ENCODE data around the gene SYMPK.
A peak's percentile ranks its signal among the peaks of the same experiment; 100 is the strongest.
"Not testable (repeated sequence)": the region's sequence is repeated elsewhere in the genome, so short reads cannot be mapped to it uniquely, and the experiment has no call there.

The SYMPK gene

DNA sequence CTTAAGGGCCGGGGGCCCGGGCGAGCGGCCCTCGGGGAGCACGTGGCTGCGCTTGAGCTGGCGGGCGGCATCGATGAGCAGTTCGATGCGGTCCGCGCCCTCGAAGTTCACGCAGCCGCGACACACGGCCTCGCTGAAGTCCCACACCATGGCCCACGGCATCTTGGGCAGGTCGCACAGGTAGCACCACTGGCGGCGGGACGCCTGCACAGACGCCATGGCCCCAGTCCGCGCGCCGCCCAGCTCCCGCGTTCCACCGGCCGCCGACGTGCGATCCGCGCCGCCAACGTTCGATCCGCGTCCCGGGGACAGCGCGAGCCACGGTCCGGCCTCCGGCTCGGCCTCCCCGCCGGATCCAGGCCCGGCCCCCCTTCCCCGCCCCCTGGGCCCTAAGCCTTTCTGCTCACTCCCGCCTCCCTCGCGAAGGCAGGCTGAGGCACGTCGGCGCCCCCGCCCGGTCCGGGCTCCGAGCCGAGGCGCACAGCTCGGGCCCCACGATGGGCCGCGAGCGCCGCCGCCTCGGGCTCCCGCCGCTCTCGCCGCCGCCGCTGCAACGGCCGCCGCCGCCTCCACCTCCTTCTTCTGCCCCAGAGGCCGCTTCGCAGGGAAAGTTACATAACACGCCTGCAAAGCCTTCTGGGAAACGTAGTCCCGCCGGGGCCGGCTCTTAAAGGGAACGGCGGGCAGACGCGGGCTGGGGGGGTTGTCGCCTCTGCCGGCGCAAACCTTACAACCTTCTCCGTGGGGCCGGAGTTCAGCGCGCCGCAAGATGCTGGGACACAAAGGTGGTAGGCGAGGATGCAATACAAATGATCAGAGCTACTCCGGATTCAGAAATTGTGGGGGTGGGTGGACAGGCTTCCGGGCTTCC is 22.8 kb upstream of the SYMPK start, which contains the start of gene IRF2BP1:
IRF2BP1 (minus strand) TSS at position 586 of the 871 bp plus-strand sequence; CDS start at position 219, 367 bp downstream.
- DNase-seq = peak; percentile 93

DNA sequence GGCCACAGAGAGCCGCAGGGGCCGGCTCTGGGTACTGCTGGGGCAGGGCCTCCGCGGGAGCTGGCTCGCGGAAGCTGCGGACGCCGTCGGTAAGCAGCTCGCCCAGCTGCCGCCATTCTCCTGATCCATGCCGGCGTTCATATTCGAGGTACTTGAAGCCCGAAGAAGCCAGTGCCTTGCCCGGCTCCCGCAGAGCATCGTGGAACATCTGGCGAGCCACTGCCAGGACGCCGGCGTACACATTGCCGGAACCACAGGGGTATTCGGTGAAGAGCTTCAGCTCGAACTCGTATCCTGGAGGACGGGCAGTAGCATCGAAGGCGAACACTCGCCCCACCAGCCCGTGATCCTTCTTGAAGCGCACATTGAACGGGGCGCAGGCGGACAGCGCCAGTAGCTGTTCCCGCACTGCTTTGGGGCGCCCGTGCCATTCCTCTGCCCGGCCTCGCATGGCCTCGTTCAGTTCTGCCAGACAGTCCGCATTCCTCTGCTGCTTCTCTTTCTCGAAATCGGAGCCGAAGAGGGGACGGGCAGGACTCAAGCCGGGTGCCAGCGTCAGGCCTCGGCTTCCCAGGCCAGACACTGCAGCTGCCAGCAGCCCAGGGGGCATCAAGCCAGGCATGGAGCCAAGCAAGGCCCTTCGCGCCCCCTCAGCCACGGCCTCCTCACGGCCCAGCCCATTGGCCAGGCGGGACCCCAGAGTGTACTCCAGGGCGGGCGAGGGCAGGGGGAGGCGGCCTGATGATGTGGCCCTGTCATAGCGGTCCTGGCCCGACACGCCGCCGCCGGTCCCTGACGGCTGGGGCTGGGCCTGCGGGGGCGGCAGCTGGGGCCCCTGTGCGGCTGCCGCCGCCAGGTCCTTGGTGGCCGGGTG is 22.0 kb upstream of the SYMPK start:
- DNase-seq = no peak

DNA sequence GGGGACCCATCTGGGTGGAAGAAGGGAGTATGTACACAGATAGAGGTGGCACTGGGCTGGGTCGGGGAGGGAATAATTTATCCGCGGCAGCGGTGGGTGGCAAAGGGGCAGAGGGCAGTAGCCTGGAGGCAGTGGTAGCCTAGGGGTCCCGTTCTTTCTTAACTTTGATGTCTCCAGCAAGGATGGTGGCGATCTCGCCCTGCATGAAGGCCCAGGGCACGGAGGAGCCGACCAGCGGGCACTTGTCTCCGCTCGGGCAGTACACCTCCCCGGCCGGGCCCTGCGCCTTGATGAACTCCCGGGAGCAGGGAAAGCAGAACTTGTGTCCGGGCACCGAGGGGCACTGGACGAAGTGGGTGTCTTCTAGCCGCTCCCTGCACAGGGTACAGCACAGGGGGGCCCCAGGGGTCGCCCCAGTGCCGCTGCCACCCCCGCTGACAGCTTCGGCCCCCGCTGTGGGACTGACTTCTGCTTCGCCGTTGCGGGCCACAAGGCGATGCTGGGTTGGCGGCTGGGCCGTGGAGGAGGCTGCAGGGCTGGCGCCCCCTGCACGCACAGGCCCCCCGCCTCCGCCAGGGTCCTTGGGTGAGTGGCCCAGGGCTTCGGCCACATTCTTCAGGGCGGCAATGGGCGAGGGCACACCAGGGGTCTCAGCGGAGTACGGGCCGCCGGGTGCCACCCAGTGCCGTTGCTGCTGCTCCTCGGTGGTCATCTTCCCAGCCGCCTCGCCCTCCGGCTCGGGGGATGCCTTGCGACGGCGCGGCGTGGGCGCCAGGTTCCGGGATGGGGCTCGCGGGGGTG is 21.1 kb upstream of the SYMPK start:
- DNase-seq = no peak

DNA sequence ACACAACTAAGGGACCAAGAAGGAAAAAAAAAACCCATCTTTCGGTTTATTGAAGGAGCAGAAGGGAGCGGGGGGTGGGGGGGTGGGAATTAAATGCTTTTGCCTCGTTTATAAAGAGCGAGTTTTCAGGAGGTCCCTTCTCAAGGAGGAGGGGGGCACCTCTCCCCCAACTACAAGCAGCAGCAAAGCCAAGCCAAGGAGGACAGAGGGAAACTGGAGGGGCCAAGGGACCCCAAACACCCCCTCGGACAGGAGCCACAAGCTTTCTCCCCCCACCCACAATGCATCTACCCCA is 20.6 kb upstream of the SYMPK start:
- no peak for DNase-seq

DNA sequence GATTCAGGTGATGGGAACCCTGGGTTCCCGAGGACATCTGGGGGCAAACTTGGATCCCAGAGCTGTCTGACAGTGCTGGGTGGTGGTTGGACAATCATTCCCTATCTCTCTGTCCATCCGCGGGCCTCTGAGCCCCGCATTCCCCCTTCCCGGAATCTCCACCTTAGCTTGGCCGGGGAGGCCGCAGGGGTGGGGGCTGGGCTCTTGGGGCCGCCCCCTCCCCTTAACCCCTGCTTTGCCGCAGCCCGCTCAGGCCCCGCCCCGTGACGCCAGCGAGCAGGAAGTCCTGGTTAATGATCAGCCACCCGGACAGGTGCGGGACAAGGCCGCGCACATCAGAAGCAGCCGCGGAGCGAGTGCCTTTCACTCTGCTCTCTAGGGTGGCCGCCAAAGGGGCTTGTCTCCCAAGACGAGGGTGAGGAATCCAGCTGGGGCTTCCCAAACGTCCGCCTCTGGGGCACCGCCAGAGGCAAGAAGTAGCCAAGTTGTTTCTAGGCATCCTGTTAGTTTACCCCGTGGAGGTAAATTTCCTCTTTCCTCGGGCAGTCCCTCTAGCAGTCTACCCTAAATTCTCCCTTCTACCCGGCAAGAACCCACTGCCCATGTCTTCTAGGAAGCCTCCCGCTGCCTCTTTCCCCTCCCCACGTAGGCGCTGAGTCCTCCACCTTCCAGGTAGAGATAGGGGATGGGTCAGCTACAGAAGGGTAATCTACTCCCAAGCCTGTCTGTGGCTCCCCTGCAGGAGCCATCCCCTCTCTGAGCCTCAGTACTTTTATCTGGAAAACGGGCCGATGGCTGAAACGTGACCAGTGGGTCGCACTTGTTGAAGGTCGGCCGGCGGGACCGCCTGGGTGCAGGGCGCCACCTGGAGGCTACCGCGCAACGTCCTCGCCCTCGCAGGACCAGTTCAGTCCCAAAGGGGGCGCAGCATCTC is 20.0 kb upstream of the SYMPK start:
- peak; percentile 91 for DNase-seq

DNA sequence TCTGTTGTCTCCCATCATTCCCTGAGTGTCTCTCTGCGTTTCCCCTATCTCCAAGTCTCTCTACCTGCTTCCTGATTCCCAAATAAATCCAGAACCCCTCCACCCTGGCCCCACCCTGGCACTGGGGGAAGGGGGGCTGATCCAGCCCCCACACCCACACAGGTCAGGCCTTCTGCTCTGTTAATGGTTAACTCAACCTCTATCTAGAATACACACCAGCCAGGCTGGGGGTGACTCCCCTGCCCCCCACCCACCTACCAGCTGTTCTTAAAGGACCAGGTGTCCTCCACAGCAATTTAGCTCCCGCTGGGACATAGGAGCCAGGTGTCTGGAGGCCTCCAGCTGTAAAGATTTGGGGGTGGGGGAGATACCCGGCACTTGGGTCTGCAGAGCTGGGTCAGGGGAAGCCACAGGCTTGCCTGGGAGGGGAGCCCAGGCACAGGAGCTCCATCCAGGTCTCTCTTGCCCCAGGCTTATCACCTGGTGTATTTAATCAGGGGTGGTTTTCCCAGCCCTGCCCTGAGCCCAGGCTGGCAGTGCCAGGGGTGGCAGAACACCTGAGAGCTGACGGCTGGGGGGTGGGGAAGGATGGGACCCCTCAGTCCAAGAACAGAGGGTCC is 19.1 kb upstream of the SYMPK start:
- no peak for DNase-seq

DNA sequence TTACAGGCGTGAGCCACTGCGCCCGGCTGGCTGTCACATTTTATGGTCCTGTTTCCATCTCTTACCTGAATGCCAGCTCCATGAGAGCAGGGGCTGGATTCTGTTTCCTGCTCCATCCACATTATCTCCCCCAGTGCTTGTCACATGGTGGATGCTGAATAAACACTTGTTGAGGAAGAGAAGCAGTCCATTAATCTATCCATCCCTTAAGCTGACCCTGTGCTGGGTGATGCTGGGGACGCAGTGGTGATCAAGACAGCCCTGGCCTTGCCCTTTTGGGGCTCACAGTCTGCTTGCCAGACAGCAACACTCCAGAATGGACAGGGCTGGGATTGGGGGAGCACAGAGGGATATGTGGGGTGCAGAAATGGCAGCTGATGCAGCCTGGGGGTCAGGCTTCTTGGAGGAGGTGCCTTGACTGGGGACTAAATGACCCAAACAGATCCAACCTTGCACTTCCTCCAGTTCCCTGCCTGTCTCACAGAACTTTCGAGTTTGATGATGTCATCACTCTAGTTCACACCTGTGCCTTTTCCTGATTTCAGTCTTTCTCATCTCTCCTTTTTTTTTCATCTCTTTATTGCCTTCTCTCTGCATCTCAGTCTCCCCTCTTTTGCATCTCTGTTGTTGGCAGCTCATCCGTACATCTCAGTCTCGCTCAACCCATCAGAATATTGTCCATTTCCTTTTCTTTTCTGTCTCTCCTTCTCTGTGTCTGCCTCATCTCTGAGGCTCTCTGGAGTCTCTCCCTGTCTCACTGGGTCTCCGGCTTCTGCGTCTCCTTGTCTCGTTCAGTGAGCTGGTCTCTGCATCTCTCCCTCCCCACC is 18.3 kb upstream of the SYMPK start:
- DNase-seq = peak; percentile 30

DNA sequence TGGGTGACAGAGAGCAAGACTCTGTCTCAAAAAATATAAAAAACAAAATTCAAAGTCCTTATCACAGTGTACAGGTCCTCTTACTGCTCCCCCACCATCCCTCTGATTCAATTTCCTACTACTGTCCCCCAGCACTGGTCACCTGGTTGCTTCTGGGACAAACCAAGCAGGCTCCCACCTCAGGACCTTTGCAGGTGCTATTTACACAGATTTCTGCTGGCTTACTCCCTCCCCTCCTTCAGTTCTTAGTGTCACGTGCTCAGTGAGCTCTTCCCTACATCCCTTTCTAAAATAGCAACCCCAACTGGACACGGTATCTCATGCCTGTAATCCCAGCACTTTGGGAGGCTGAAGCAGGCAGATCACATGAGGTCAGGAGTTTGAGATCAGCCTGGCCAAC is 17.0 kb upstream of the SYMPK start:
- DNase-seq = no peak

DNA sequence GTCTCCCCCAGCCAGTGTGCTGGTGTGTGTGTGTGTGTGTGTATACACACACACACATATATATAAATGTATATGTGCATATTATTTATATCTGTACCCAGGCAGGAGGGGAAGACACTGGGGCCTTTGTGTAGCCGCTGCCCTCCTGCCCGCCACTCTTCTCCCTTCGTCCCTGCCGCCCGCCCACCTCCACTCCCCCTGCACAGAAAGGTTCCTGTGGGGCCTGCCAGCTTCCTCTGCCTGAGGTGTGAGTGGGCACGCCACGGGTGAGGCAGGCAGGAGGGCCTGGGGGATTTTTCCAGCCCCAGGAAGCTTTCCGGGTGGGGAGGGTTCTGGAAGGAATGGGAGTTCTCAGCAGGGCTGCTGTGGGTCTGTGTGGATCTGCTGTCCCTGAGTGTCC is 16.1 kb upstream of the SYMPK start:
- DNase-seq = no peak

DNA sequence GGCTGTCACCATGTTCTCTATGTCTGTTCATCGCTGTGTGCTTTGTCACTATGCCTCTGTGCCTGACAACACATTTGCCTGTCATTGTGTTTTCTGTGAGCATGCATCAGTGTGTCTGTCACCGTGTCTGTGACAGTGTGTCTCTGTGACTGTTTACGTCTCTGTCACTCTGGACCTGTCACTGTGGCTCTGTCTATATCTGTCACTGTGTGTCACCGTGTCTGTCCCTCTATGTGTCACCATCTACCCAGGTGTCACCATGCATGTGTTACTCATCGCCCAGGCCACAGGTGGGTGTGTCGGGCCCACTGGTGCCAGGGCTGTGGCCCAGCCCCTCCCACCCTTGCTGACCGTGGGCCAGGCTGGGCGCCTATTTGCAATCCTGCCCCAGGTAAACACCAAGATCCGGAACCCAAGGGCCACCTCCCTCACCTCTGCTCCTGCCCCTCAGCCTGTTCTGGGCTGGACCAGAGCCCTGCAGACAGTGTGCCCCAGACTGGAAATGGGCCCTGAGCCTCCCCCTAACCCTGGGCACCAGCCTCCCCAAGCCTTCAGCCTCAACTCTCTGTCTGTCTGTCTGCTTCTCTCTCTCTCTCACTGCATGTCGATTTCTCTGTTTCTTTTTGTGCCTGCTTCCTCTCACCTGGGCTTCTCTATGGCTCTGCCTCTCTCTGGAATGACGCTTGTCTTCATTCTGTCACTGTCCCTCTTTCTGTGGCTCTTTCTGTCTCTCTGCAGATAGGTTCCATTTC is 15.3 kb upstream of the SYMPK start:
- no peak for DNase-seq

DNA sequence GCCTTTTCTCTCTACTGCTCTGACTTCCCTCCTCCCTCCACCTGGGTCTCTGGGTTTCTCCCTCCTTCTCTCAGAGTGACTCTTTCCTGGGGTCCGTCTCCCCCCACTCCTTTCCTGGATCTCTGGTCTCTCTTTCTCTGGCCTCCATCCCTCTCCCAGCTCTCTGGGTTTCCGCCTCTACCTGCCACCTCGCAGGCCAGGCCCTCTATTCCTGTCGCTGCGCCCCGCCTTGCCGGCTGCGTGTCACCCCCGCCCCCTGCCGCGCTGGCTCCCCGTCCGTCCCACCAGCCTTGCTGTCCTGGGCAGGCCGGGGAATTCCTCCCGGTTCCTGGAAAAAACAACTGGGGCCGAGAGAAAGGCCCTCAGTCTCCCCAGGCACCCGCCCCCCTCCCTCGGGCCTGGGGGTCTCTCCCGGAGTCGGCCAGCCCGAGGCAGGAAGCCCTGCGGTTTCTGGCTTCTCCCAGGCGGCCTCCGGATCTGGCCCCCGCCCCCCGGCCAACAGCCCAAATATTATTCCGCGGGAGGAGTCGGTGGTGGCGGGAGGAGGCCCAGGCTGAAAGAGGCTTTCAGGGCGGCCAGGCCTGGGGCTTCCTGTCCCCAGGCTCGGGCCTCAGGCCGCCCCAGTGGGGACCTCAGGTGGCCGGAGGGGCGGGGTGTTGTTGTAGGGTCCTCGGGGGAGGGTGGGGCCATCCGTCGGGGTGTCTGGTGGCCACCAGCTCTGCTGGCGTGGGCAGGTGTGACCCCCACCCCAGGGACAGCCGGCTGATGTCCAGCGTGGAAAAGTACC is 13.7 kb upstream of the SYMPK start:
- peak; percentile 36 for DNase-seq

DNA sequence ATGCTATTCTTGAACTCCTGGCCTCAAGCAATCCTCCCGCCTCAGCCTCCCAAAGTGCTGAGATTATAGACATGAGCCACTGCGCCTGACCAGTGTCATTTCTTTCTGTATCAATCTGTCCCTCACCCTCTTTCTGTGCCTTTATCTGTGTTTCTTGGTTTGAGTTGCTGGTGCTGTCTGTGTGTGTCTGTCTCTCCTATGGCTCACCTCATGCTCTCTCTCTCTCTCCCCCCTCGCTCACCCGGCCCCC is 13.1 kb upstream of the SYMPK start:
- DNase-seq = peak; percentile 47

DNA sequence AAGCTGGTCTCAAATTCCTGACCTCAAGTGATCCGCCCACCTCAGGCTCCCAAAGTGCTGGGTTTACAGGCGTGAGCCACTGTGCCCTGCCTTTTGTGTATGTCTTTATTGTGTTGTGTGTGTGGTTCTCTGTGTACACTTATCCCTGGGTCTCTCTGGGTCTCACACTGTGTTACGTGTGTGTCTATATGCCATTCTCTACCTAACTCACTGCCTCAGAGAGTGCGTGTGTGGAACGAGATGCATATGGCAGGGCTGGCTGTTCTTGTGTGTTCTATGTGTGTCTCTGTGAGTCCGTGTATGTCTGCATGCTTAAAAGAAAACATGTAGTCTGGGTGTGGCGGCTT is 11.6 kb upstream of the SYMPK start:
- no peak for DNase-seq

DNA sequence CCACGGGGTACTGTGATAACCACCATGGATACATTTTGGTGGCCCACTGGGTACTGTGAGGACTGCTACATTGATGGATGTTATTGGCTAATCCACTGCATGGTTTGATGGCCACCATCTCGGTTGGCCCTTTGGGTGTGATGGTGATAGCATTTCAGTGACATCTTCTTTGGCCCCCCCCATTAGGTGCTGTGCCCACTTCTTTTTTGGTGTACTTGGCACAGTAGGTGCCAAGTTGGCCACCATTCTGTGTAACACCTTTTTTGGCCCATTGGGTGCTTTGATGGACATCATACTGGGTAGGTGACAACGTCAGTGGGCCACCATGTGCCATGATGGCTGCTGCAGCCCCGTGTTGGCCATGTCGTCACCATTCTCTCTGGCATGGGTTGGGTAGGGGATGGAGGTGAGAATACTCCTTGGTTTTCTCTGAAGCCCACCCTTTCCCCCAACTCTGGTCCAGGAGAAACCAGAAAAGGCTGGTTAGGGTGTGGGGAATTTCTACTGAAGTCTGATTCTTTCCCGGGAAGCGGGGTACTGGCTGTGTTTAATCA is 10.3 kb upstream of the SYMPK start:
- DNase-seq = no peak

DNA sequence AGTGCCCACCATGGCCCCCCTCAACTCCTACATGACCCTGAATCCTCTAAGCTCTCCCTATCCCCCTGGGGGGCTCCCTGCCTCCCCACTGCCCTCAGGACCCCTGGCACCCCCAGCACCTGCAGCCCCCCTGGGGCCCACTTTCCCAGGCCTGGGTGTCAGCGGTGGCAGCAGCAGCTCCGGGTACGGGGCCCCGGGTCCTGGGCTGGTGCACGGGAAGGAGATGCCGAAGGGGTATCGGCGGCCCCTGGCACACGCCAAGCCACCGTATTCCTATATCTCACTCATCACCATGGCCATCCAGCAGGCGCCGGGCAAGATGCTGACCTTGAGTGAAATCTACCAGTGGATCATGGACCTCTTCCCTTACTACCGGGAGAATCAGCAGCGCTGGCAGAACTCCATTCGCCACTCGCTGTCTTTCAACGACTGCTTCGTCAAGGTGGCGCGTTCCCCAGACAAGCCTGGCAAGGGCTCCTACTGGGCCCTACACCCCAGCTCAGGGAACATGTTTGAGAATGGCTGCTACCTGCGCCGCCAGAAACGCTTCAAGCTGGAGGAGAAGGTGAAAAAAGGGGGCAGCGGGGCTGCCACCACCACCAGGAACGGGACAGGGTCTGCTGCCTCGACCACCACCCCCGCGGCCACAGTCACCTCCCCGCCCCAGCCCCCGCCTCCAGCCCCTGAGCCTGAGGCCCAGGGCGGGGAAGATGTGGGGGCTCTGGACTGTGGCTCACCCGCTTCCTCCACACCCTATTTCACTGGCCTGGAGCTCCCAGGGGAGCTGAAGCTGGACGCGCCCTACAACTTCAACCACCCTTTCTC is 9.4 kb upstream of the SYMPK start:
- no peak for DNase-seq

DNA sequence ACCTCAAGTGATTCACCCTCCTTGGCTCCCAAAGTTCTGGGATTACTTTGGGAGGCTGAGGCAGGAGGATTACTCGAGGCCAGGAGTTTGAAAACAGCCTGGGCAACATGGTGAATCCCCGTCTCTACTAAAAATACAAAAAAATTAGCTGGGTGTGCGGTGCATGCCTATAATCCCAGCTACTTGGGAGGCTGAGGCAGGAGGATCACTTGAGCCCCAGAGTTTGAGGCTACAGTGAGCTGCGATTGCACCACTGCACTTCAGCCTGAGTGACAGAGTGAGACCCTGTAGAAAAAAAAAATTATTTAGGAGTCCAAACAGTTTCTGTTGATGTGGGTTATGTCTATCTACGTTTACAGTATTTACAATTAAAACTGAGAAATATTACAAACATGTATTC is 7.9 kb upstream of the SYMPK start:
- DNase-seq = no peak

DNA sequence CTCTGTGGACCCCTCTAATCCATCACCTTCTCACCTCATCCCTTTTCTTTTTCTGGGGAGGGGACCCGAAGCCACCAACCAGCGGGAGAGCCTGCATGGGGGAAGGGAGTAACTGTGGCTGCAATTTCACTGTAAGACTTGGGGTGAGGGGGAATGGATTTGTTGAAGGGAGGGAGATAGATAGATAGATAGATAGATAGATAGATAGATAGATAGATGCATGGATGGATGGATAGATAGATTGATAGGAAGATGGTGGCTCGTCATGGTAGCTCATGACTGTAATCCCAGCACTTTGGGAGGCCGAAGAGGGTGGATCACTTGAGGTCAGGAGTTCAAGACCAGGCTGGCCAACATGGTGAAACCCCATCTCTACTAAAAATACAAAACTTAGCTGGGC is 4.3 kb upstream of the SYMPK start:
- not testable (repeated sequence) for DNase-seq

Data from activated CD4-positive, alpha-beta T cell treated with anti-CD3 and anti-CD28 coated beads, Interleukin-2, Interleukin-6, amounts not matched to agents 100 ng/mL and 50 ng/mL, durations not matched to agents 16 hours and 8 hours (primary cell).